DMS153 treated with DMSO at 0.1 percent for 48 hours (cell line): Measurements from ENCODE around the gene CREB1.
"Not testable (repeated sequence)": the region's sequence is repeated elsewhere in the genome, so short reads cannot be mapped to it uniquely, and the experiment has no call there.

Experiments used
- DNase-seq: peaks from one replicate; lab custom pipeline; 2025; ENCODE audit not compliant: unreplicated experiment; lab: John Stamatoyannopoulos, UW

The CREB1 gene

DNA sequence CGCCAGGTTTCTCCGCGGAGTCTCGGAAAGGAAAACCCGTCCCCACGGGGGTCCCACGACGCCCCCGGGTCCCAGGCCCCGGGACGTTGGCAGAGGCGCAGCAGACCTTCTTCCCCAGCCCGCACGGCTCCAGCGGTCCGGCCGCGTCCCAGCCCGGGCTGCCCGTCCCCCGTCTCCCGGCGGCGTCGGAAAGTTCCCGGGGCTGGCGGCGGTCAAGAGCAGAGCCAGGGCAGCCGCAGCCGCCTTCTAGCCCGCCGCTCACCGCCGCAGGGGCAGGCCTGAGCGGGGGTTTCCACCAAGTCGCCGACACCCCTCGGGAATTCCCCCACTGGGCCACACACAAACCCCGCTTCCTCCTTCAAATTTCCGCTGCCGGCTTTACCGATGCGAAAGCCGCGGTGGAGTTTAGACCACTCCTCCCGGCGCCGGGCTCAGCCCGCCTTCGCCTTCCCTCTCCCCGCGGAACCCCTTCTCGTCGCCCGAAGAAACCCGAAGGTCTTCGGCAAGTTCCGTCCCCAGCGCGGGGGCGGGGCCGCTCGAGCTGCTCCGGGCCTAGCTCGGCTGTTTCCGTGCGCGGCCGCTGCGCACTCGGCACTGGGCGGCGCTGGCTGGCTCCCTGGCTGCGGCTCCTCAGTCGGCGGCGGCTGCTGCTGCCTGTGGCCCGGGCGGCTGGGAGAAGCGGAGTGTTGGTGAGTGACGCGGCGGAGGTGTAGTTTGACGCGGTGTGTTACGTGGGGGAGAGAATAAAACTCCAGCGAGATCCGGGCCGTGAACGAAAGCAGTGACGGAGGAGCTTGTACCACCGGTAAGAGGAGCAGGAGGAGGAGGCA is at the start of gene CREB1:
TSS of gene CREB1 (plus strand) at position 633 of the 830 bp plus-strand sequence. CDS start 25,674 bp downstream, outside the sequence.
- peak; percentile 94 for DNase-seq

DNA sequence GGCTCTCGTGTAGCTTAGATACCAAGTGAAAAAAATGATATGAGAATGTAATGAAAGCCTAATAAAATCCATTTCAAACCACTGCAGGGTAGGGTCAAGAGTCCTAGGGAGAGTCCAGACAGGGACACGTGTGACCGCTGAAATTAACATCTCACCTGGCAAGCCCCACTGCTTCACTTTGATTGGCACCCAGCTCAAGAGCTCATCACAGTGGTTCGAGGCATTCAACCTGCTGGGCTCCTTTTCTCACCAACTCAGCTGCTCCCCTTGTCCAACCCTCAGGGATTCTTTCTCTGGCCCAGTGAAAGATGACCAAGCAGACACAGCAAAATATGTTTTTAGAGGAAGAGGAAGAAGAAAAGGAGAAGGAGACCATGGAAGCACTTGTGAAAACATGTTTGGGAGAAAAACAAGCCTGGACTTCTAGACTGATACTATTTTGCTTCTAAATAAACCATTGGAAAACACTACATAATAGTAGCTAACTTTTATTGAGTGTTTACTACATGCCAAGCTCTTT is 49.2 kb upstream of the CREB1 start:
- no peak for DNase-seq

- no peak for DNase-seq
These were observed 47.8 kb upstream of the CREB1 start for GRCh38 chr2:207481924-207482323.

GRCh38 chr2:207482630-207483029 is 47.1 kb upstream of the CREB1 start:
- DNase-seq = no peak

- DNase-seq = no peak
These were observed 46.7 kb upstream of the CREB1 start for GRCh38 chr2:207483066-207483465.

- DNase-seq = no peak
These were observed 46.3 kb upstream of the CREB1 start for GRCh38 chr2:207483477-207483876.

DNA sequence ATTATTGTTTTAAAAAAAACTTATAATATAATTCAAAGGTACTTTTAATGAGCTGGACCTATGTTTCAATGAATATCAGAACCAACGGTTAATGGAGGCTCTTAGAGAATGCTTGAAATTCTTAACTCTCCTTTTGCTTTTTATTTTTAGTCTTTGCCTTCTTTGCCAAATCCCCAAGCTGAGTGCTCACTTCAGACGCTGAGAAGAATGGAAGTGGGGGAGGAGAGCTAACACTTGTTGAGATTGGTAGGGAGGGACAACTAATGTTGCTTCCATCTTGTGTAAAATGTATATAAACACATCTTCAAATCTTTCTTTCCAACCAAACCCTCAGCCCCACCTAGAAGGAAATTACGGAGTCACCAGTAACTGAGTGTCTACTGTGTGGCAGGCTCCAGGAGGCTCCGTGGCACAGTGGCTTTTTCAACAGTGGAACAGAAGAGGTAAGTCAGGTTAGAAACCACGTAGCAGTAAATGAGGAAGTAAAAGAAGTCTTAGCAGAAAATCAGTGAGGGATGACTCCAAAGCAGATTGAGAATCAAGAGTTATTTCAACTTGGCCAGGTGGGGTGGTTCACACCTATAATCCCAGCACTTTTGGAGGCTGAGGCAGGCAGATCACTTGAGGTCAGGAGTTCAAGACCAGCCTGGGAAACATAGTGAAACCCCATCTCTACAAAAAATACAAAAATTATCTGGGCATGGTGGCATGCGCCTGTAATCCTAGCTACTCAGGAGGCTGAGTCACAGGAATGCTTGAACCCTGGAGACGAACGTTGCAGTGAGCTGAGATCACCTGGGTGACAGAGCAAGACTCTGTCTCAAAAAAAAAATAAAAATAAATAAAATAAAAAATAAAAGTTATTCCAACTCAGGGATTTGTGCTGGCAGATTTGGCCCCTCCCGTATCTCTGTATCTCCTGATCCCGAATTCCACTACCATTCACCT is 45.0 kb upstream of the CREB1 start:
- no peak for DNase-seq

- no peak for DNase-seq
These were observed 42.0 kb upstream of the CREB1 start for GRCh38 chr2:207487650-207488311.

DNA sequence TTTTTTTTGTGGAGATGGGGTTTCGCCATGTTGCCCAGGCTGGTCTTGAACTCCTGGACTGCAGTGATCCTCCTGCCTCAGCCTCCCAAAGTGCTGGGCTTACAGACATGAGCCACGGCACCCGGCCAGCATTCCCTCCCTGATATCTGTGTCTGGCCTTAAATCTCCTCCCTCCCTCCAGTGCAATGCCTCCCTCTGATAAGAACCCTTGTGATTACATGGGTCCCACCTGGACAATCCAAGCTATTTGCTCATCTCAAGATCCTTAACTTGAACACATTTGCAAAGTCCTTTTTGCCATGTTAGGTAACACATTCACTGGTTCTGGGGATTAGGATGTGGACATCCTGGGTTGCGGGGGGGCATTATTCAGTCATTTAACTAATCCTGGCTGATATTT is 40.5 kb upstream of the CREB1 start:
- DNase-seq = no peak

- no peak for DNase-seq
These were observed 39.3 kb upstream of the CREB1 start for GRCh38 chr2:207490441-207490840.

- DNase-seq = no peak
These were observed 38.7 kb upstream of the CREB1 start for GRCh38 chr2:207491086-207491485.

- no peak for DNase-seq
These were observed 37.8 kb upstream of the CREB1 start for GRCh38 chr2:207491956-207492355.

DNA sequence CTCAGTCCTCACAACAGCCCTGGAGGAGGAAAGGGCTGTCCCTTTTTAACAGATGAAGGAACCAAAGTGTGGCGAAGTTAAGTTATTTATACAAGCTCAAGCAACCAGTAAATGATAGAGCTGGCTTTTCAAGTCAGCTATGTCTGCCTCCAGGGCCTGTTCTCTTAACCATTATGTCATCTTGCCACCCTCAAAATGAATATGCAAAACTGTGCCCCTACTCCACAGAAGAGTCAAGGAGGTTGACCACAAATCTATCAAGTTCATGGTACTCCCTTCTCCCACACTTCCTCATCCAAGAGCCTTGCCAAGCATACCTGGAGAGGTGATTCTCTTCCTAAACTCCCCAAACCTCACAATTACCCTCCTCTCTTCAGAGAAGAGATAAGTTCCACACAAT is 37.3 kb upstream of the CREB1 start:
- DNase-seq = no peak

- DNase-seq = no peak
These were observed 35.6 kb upstream of the CREB1 start for GRCh38 chr2:207494137-207494536.

DNA sequence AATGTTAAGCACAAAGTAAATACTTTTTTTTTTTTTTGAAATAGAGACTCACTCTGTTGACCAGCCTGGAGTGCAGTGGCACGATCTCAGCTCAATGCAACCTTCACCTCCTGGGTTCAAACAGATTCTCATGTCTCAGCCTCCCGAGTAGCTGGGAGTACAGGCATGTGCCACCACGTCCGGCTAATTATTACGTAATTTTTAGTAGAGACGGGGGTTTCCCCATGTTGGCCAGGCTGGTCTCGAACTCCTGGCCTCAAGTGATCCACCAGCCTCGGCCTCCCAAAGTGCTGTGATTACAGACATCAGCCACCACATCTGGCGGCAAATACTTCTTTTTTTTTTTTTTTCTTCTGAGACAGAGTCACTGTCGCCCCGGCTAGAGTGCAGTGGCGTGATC is 32.8 kb upstream of the CREB1 start:
- DNase-seq = not testable (repeated sequence)

DNA sequence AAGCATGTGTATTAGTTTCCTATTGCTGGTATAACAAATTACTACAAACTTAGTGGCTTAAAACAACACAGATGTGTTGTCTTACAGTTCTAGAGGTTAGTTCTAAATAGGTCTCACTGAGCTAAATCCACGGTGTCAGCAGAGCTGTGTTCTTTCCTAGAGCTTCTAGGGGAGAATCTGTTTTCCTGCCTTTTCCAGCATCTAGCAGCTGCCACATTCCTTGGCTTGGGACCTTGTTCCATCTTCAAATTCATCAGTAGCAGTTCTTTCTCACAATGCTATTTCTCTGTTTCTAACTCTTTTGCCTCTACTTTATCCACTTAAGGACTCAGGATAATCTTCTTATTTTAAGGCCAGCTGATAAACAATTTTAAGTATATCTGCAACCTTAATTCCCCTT is 32.2 kb upstream of the CREB1 start:
- DNase-seq = no peak

- DNase-seq = no peak
These were observed 31.3 kb upstream of the CREB1 start for GRCh38 chr2:207498427-207498826.

DNA sequence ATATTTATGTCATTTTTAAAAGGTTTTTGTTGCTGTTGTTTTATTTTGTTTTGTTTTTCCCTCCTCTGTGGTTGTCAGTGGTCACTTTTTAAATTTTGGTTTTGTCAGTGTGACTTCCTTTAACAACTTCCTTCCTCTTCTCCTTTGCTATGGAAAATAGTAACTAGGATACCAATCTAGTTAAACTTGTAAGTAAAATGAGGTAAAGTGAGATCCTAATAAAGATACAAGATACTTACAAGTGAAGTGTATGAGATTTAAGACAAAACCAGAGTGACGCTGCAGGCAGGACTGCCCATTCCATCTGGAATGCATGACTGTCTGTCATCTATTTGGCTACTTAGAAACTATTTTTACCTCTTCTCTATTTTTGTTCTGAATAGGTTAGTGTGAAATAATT is 30.6 kb upstream of the CREB1 start:
- DNase-seq = no peak

GRCh38 chr2:207501802-207502576 is 27.8 kb upstream of the CREB1 start:
- no peak for DNase-seq

- DNase-seq = no peak
These were observed 27.1 kb upstream of the CREB1 start for GRCh38 chr2:207502577-207503198.
